Natural killer cell (primary cell): ENCODE data around the gene VIPR2. TPM values are rescaled to one million over a fixed set of nuclear protein-coding genes. Genes with fewer than 3 reads are reported as not detected.

Experiments used
- ATAC-seq, 3 donors: fragments of 150-1000 bp in 2 of 3; fragments of 200-7000 bp in 1 of 3; cut with Tn5 transposase; 1 replicate in 1 of 3; 2 replicates in 2 of 3; pipeline ENCODE4 v1.10.0; 2021; ENCODE audit warnings: mild to moderate bottlenecking in 2 of 3, moderate library complexity in 2 of 3
- DNase-seq, 2 donors: peaks; one replicate each; pipeline versions ENCODE4 v3.0.0 to v3.0.0-alpha.2; 2013 to 2021; ENCODE audit warnings: mixed read lengths in 1 of 2
- H3K27ac ChIP-seq: one replicate; pipeline ENCODE4 v1.5.1; 2013; ENCODE audit warnings: mild to moderate bottlenecking, low read length
- H3K27me3 ChIP-seq: one replicate; pipeline ENCODE4 v1.6.1; 2013; ENCODE audit warnings: low read length; ENCODE audit not compliant: control insufficient read depth, insufficient read depth
- H3K36me3 ChIP-seq: one replicate; pipeline ENCODE4 v1.6.1; 2013; ENCODE audit warnings: low read length; ENCODE audit not compliant: control insufficient read depth, insufficient read depth
- H3K4me1 ChIP-seq: one replicate; pipeline ENCODE4 v1.6.1; 2013; ENCODE audit warnings: low read length; ENCODE audit not compliant: control insufficient read depth, insufficient read depth
- H3K4me3 ChIP-seq: one replicate; pipeline ENCODE4 v1.5.1; 2013; ENCODE audit warnings: low read length
- H3K9me3 ChIP-seq: one replicate; pipeline ENCODE4 v1.6.1; 2013; ENCODE audit warnings: low read length; ENCODE audit not compliant: control insufficient read depth, insufficient read depth
- H3K27ac Mint-ChIP-seq, 2 donors: one replicate each; pipeline ENCODE4 v1.8.0; 2022; ENCODE audit warnings: mild to moderate bottlenecking in 2 of 2, mixed read lengths in 2 of 2, moderate library complexity in 1 of 2
- H3K27me3 Mint-ChIP-seq, 2 donors: one replicate each; pipeline ENCODE4 v1.8.0; 2022; ENCODE audit warnings: low read depth in 2 of 2, mixed read lengths in 2 of 2
- H3K36me3 Mint-ChIP-seq: one replicate; pipeline ENCODE4 v1.8.0; 2022; ENCODE audit warnings: mixed read lengths
- H3K4me1 Mint-ChIP-seq, 2 donors: one replicate each; pipeline ENCODE4 v1.8.0; 2022; ENCODE audit warnings: mixed read lengths in 2 of 2
- H3K4me3 Mint-ChIP-seq: one replicate; pipeline ENCODE4 v1.8.0; 2022; ENCODE audit warnings: mild to moderate bottlenecking, moderate library complexity, mixed read lengths
- H3K9me3 Mint-ChIP-seq, 2 donors: one replicate each; pipeline ENCODE4 v1.8.0; 2022; ENCODE audit warnings: mixed read lengths in 2 of 2
- WGBS: methylation state at CpG from one replicate; pipeline ENCODE4 v1.1.7; 2013; ENCODE audit warnings: missing lambda C conversion rate; ENCODE audit not compliant: insufficient coverage; 5-methylcytosine and 5-hydroxymethylcytosine counted together
- intact Hi-C: fragments of 100-400 bp; cut with micrococcal nuclease; formaldehyde crosslinking; loops from one replicate; pipeline ENCODE4 v1.14.2; 2022
- total RNA-seq, 4 donors: library from RNA; stranded (reverse); fragments of 120-200 nt in 1 of 4; gene quantifications; one replicate each; pipeline versions ENCODE4 v1.2.3 to v1.2.4, GENCODE V29; 2013 to 2022
- TF ChIP-seq, protein P1 (sequence below): fragments of 200-600 bp; IDR thresholded peaks from one replicate; pipeline ENCODE4 v1.8.0; 2022; ENCODE audit warnings: antibody characterized with exemption

Gene VIPR2
- total RNA-seq, 3 donors from 2014 or later (not counting 1 experiment from before 2014, with no cell fraction given): 2.2 to 4.9 (median 4.7) TPM

DNA sequence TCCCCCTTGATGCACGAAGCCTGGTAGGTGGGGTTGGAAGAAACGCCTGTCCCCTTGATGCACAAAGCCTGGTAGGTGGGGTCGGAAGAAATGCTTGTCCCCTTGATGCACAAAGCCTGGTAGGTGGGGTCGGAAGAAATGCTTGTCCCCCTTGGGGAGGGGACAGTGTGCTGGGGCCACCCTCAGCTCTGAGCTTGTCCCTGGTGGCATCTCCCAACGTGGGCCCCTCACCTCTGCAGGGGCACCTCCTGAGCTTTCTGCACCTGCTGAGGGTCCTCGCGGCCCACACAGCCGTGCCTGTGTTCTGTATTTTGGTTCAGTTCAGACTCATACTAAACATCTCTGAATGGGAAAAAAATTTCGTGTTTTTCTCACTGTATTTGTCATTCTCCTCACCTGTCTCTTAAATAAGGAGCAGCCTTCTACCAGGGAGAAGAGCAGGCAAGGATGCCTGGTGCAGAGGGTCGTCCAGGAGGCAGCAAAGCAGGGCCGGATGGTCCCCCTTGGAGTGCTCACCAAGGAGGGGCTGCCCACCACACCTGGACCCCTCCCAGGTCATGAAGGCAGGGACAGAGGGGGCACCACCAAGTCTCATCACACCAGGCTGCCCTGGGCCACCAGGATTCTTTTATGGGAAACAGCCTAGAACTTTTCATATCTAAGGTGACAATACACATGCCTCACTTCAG, 24.7 kb downstream of the VIPR2 start:
- no peaks in the 10 kb centered on the region for H3K36me3 Mint-ChIP-seq
- H3K27me3 Mint-ChIP-seq: peaks cover 0 to 20% of the 10 kb centered on the region in 2 donors
- Histone ChIP-seq H3K4me3 (no peak overlapping the region), H3K9me3 (no peaks in the 10 kb centered on the region), H3K4me1 (no peaks in the 10 kb centered on the region), H3K36me3 (no peaks in the 10 kb centered on the region), H3K27ac (no peak overlapping the region), H3K27me3 (no peaks in the 10 kb centered on the region)
- intact Hi-C loops: no loop called here
- TF ChIP-seq, protein P1, sequence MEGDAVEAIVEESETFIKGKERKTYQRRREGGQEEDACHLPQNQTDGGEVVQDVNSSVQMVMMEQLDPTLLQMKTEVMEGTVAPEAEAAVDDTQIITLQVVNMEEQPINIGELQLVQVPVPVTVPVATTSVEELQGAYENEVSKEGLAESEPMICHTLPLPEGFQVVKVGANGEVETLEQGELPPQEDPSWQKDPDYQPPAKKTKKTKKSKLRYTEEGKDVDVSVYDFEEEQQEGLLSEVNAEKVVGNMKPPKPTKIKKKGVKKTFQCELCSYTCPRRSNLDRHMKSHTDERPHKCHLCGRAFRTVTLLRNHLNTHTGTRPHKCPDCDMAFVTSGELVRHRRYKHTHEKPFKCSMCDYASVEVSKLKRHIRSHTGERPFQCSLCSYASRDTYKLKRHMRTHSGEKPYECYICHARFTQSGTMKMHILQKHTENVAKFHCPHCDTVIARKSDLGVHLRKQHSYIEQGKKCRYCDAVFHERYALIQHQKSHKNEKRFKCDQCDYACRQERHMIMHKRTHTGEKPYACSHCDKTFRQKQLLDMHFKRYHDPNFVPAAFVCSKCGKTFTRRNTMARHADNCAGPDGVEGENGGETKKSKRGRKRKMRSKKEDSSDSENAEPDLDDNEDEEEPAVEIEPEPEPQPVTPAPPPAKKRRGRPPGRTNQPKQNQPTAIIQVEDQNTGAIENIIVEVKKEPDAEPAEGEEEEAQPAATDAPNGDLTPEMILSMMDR: no peak
- no peaks in the 10 kb centered on the region for H3K4me1 Mint-ChIP-seq
- H3K4me3 Mint-ChIP-seq: no peak overlapping the region
- WGBS: 84% methylated on average over 11 of the region's 11 CpGs
- H3K27ac Mint-ChIP-seq: no peak overlapping the region
- no peaks in the 10 kb centered on the region for H3K9me3 Mint-ChIP-seq
- no peak for ATAC-seq
- no peak for DNase-seq

- H3K27me3 ChIP-seq: no peaks in the 10 kb centered on the region
- Mint-ChIP-seq H3K27me3 (peaks cover 0 to 20% of the 10 kb centered on the region in 2 donors), H3K9me3 (no peaks in the 10 kb centered on the region), H3K27ac (no peak overlapping the region), H3K4me3 (no peak overlapping the region), H3K4me1 (no peaks in the 10 kb centered on the region), H3K36me3 (no peaks in the 10 kb centered on the region)
- no peak overlapping the region for H3K4me3 ChIP-seq
- no peaks in the 10 kb centered on the region for H3K36me3 ChIP-seq
- ATAC-seq (no peak), DNase-seq (no peak)
- WGBS: 91% methylated on average over 19 of the region's 19 CpGs
- TF ChIP-seq, protein P1: no peak
- no peak overlapping the region for H3K27ac ChIP-seq
- H3K4me1 ChIP-seq: no peaks in the 10 kb centered on the region
- no peaks in the 10 kb centered on the region for H3K9me3 ChIP-seq
- intact Hi-C loops: no loop called here
These were observed 25.5 kb downstream of the VIPR2 start for GRCh38 chr7:159119026-159119741.

DNA sequence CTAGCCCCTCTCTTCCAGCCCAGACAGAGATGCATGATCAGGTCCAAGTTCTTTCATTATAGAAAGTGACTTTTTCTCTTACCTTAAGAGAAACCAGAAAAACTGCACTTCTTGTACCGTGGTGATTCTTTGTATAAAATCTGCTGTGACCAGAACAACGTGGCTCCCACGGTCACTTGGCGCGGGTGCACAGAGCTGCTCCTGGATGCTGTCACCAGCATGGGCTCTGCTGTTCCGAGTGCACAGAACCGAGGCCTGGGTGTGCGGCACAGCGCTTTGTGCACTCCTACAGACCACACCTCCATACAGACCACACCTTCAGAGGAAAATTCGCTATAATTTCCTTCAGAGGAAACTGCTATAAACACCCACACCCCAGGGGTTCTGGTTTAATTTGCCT, 26.0 kb downstream of the VIPR2 start:
- no peak overlapping the region for H3K4me3 ChIP-seq
- H3K27me3 Mint-ChIP-seq: peaks cover 4 to 25% of the 10 kb centered on the region in 2 donors
- H3K27ac ChIP-seq: no peak overlapping the region
- intact Hi-C loops: no loop called here
- TF ChIP-seq, protein P1: no peak
- H3K36me3 Mint-ChIP-seq: no peaks in the 10 kb centered on the region
- WGBS: 94% methylated on average over 9 of the region's 10 CpGs
- H3K4me1 Mint-ChIP-seq: no peaks in the 10 kb centered on the region
- no peak for ATAC-seq
- H3K9me3 Mint-ChIP-seq: no peaks in the 10 kb centered on the region
- no peaks in the 10 kb centered on the region for H3K27me3 ChIP-seq
- no peak overlapping the region for H3K4me3 Mint-ChIP-seq
- H3K27ac Mint-ChIP-seq: no peak overlapping the region
- H3K4me1 ChIP-seq: no peaks in the 10 kb centered on the region
- H3K36me3 ChIP-seq: no peaks in the 10 kb centered on the region
- DNase-seq: no peak
- H3K9me3 ChIP-seq: no peaks in the 10 kb centered on the region
